WTC11 (cell line): ENCODE results near the gene TRIM51. TPM values are rescaled to one million over a fixed set of nuclear protein-coding genes. Genes with fewer than 3 reads are reported as not detected.

ENCODE experiments used
- ATAC-seq: fragments of 200-7000 bp; cut with Tn5 transposase; 2 replicates; pipeline ENCODE4 v1.10.0; 2021; ENCODE audit warnings: mild to moderate bottlenecking, moderate library complexity
- CTCF ChIA-PET: fragments of 300-600 bp; sonication (Branson Sonifier 250); formaldehyde crosslinking; loops from one replicate; lab custom pipeline; 2021; ENCODE audit warnings: antibody characterized with exemption; lab: Charles Lee
- POLR2A ChIA-PET: fragments of 350-600 bp; sonication (Branson Sonifier 250); formaldehyde crosslinking; loops from one replicate; lab custom pipeline; 2021; ENCODE audit warnings: antibody characterized with exemption; lab: Charles Lee
- DNase-seq: peaks from one replicate; pipeline ENCODE4 v3.0.0; 2021; ENCODE audit warnings: low spot score
- H3K27ac Mint-ChIP-seq: 2 replicates; pipeline ENCODE4 v1.8.0; 2021; ENCODE audit warnings: mixed read lengths
- H3K27me3 Mint-ChIP-seq: 2 replicates; pipeline ENCODE4 v1.8.0; 2021; ENCODE audit warnings: low read depth, mild to moderate bottlenecking, moderate library complexity, mixed read lengths
- H3K36me3 Mint-ChIP-seq: 2 replicates; pipeline ENCODE4 v1.8.0; 2021; ENCODE audit warnings: mixed read lengths
- H3K4me1 Mint-ChIP-seq: 2 replicates; pipeline ENCODE4 v1.8.0; 2022; ENCODE audit warnings: mixed read lengths
- H3K4me3 Mint-ChIP-seq: 2 replicates; pipeline ENCODE4 v1.8.0; 2021; ENCODE audit warnings: mild to moderate bottlenecking, moderate library complexity, mixed read lengths
- H3K9me3 Mint-ChIP-seq: 2 replicates; pipeline ENCODE4 v1.8.0; 2021; ENCODE audit warnings: mixed read lengths
- AFF4 ChIP-seq: sonication (generic); formaldehyde crosslinking; IDR thresholded peaks from 2 replicates; pipeline ENCODE4 v1.8.1; 2023; ENCODE audit warnings: mild to moderate bottlenecking, missing genetic modification reagents, borderline replicate concordance
- AR ChIP-seq: fragments of 250-450 bp; sonication (Bioruptor Pico); IDR thresholded peaks from 2 replicates; pipeline ENCODE4 v1.9.0; 2021; ENCODE audit warnings: mild to moderate bottlenecking
- ESRRA ChIP-seq: sonication (generic); formaldehyde crosslinking; IDR thresholded peaks from 2 replicates; pipeline ENCODE4 v1.8.1; 2022; ENCODE audit warnings: mild to moderate bottlenecking, missing genetic modification reagents, borderline replicate concordance
- FOXJ3 ChIP-seq: sonication (generic); formaldehyde crosslinking; IDR thresholded peaks from 2 replicates; pipeline ENCODE4 v1.9.0; 2021; ENCODE audit warnings: missing genetic modification reagents, mild to moderate bottlenecking, borderline replicate concordance
- FOXK1 ChIP-seq: sonication (generic); formaldehyde crosslinking; IDR thresholded peaks from 2 replicates; pipeline ENCODE4 v1.8.0; 2022; ENCODE audit warnings: mild to moderate bottlenecking, moderate library complexity, missing genetic modification reagents
- JUN ChIP-seq: sonication (generic); formaldehyde crosslinking; IDR thresholded peaks from 2 replicates; pipeline ENCODE4 v1.8.0; 2023; ENCODE audit warnings: mild to moderate bottlenecking, missing genetic modification reagents
- MLX ChIP-seq: sonication (generic); formaldehyde crosslinking; IDR thresholded peaks from 2 replicates; pipeline ENCODE4 v1.8.1; 2023; ENCODE audit warnings: mild to moderate bottlenecking, missing genetic modification reagents, moderate library complexity
- NR3C1 ChIP-seq: sonication (generic); formaldehyde crosslinking; conservative IDR thresholded peaks from 2 replicates; pipeline ENCODE4 v1.8.1; 2023; ENCODE audit warnings: low read depth, mild to moderate bottlenecking, missing genetic modification reagents
- PREB ChIP-seq: sonication (generic); formaldehyde crosslinking; IDR thresholded peaks from 2 replicates; pipeline ENCODE4 v1.8.1; 2022; ENCODE audit warnings: mild to moderate bottlenecking, missing genetic modification reagents, moderate library complexity, borderline replicate concordance
- ZNF219 ChIP-seq: sonication (generic); formaldehyde crosslinking; IDR thresholded peaks from 2 replicates; pipeline ENCODE4 v1.8.0; 2023; ENCODE audit warnings: missing genetic modification reagents, mild to moderate bottlenecking, borderline replicate concordance
- ZNF232 ChIP-seq: sonication (generic); formaldehyde crosslinking; IDR thresholded peaks from 2 replicates; pipeline ENCODE4 v1.8.0; 2022; ENCODE audit warnings: mild to moderate bottlenecking, missing genetic modification reagents
- ZNF425 ChIP-seq: fragments of 250-450 bp; sonication (Bioruptor Pico); conservative IDR thresholded peaks from 2 replicates; pipeline ENCODE4 v1.9.0; 2021; ENCODE audit warnings: mild to moderate bottlenecking
- total RNA-seq: library from RNA; stranded (reverse); gene quantifications from 3 replicates; pipeline ENCODE4 v1.2.3, GENCODE V29; 2021

Gene TRIM51
- total RNA-seq, 1 experiment from 2014 or later, result not detected

- ATAC-seq (no peak), DNase-seq (no peak)
- TF ChIP-seq FOXK1 (CRISPR knock-in tag) (no peak), FOXJ3 (no peak), ZNF425 (CRISPR knock-in tag) (no peak), ZNF232 (CRISPR knock-in tag) (no peak), AR (no peak), MLX (CRISPR knock-in tag) (no peak)
- H3K36me3 Mint-ChIP-seq, result peaks cover 58% of the 10 kb centered on the region
- ChIA-PET POLR2A (no interaction called here), CTCF (no interaction called here)
- no peaks in the 10 kb centered on the region; the same call in 1 of the 2 replicates for H3K27me3 Mint-ChIP-seq
- no peaks in the 10 kb centered on the region for H3K4me1 Mint-ChIP-seq
- H3K9me3 Mint-ChIP-seq, result peaks cover 74% of the 10 kb centered on the region
- no peak overlapping the region for H3K4me3 Mint-ChIP-seq
- H3K27ac Mint-ChIP-seq, result no peak overlapping the region
Measured at GRCh38 chr11:55847453-55847852, 35.6 kb upstream of the TRIM51 start.

- ATAC-seq (no peak), DNase-seq (no peak)
- Mint-ChIP-seq H3K4me1 (no peaks in the 10 kb centered on the region), H3K27ac (no peak overlapping the region), H3K27me3 (no peaks in the 10 kb centered on the region; the same call in 1 of the 2 replicates), H3K36me3 (peaks cover 60% of the 10 kb centered on the region), H3K9me3 (peaks cover 83% of the 10 kb centered on the region), H3K4me3 (no peak overlapping the region)
- ChIA-PET CTCF (no interaction called here), POLR2A (no interaction called here)
- TF ChIP-seq NR3C1 (CRISPR knock-in tag), result no peak
- TF ChIP-seq JUN (CRISPR knock-in tag), result no peak
- TF ChIP-seq ZNF219 (CRISPR knock-in tag), result no peak
- no peak for TF ChIP-seq AFF4 (CRISPR knock-in tag)
- TF ChIP-seq PREB (CRISPR knock-in tag), result no peak
- no peak for TF ChIP-seq ESRRA (CRISPR knock-in tag)
- TF ChIP-seq, all 79 proteins: peak for 0
Measured at GRCh38 chr11:55849037-55849436, 34.1 kb upstream of the TRIM51 start.
